Parathyroid adenoma (tissue), 2 donors: ENCODE measurements around the gene FHIP1A.

ENCODE experiments used
- H2AFZ ChIP-seq: fragments of 300-600 bp; sonication (generic); one replicate; pipeline ENCODE4 v1.7.0; 2017; ENCODE audit warnings: antibody characterized with exemption, mild to moderate bottlenecking
- H3K27ac ChIP-seq: fragments of 300-600 bp; sonication (generic); one replicate; pipeline ENCODE4 v1.7.0; 2017
- H3K27me3 ChIP-seq: fragments of 300-600 bp; sonication (generic); one replicate; pipeline ENCODE4 v1.7.0; 2017; ENCODE audit warnings: low read length; ENCODE audit not compliant: control insufficient read depth, insufficient read depth
- H3K36me3 ChIP-seq: fragments of 300-600 bp; sonication (generic); one replicate; pipeline ENCODE4 v1.7.0; 2017; ENCODE audit warnings: low read length; ENCODE audit not compliant: control insufficient read depth, insufficient read depth
- H3K4me1 ChIP-seq: fragments of 300-600 bp; sonication (generic); one replicate; pipeline ENCODE4 v1.7.0; 2017; ENCODE audit warnings: control low read depth
- H3K4me2 ChIP-seq: fragments of 300-600 bp; sonication (generic); one replicate; pipeline ENCODE4 v1.7.0; 2017; ENCODE audit warnings: low read length
- H3K4me3 ChIP-seq: fragments of 300-600 bp; sonication (generic); one replicate; pipeline ENCODE4 v1.7.0; 2017; ENCODE audit warnings: low read depth, low read length
- H3K79me2 ChIP-seq: fragments of 300-600 bp; sonication (generic); one replicate; pipeline ENCODE4 v1.7.0; 2017; ENCODE audit warnings: control low read depth
- H3K9ac ChIP-seq: fragments of 300-600 bp; sonication (generic); one replicate; pipeline ENCODE4 v1.7.0; 2017; ENCODE audit warnings: mild to moderate bottlenecking
- H3K9me3 ChIP-seq: fragments of 300-600 bp; sonication (generic); one replicate; pipeline ENCODE4 v1.7.0; 2017; ENCODE audit warnings: low read length; ENCODE audit not compliant: control insufficient read depth
- TF ChIP-seq, protein P1 (sequence below): fragments of 300-600 bp; sonication (generic); IDR thresholded peaks from one replicate; pipeline ENCODE4 v1.7.0; 2017; ENCODE audit warnings: antibody characterized with exemption, mild to moderate bottlenecking
- donor health status: primary hyperparathyroidism.

Gene FHIP1A

DNA sequence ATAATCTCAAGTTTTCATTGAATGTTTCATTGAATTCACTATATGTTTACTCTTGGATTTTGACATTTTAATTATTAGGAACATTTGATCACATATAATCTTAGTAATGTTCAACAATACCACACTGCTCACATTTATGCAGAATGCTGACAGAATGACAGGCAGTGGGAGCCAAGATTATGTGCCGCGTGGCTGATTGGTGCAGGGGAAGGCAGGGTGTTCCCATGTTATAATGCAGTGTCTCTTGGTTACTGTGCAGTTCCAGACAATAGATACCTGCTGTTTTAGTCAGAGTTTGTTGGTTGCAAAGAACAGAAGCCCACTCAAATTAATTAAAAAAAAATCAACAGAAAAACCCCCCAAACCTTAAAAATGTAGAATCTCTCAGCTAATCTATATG, 33.0 kb downstream of the FHIP1A start:
- Histone ChIP-seq H3K27me3 (no peaks in the 10 kb centered on the region), H3K79me2 (no peaks in the 10 kb centered on the region), H3K9ac (no peak overlapping the region), H3K9me3 (no peaks in the 10 kb centered on the region), H2AFZ (no peak overlapping the region), H3K36me3 (no peaks in the 10 kb centered on the region), H3K27ac (no peak overlapping the region), H3K4me2 (no peak overlapping the region), H3K4me1 (no peaks in the 10 kb centered on the region), H3K4me3 (no peak overlapping the region)
- TF ChIP-seq, protein P1, sequence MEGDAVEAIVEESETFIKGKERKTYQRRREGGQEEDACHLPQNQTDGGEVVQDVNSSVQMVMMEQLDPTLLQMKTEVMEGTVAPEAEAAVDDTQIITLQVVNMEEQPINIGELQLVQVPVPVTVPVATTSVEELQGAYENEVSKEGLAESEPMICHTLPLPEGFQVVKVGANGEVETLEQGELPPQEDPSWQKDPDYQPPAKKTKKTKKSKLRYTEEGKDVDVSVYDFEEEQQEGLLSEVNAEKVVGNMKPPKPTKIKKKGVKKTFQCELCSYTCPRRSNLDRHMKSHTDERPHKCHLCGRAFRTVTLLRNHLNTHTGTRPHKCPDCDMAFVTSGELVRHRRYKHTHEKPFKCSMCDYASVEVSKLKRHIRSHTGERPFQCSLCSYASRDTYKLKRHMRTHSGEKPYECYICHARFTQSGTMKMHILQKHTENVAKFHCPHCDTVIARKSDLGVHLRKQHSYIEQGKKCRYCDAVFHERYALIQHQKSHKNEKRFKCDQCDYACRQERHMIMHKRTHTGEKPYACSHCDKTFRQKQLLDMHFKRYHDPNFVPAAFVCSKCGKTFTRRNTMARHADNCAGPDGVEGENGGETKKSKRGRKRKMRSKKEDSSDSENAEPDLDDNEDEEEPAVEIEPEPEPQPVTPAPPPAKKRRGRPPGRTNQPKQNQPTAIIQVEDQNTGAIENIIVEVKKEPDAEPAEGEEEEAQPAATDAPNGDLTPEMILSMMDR = no peak

DNA sequence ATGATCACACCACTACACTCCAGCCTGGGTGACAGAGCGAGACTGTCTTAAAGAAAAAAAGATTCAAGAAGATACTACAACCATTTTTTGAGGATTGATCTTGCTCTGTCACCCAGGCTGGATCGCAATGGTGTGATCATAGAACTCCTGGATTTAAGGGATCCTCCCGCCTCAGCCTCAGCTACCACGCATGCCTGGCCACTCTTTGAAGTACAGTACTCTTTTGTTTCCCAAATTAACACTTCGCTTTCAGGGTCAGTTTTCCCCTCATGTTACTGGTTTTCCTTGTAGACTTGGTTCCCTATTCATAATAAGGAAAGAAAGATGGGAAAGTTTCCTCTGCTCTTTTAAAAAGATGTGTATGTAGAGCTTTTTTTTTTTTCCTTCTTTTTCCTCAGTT, 34.3 kb downstream of the FHIP1A start:
- no peak overlapping the region for H3K9ac ChIP-seq
- H3K27me3 ChIP-seq = no peaks in the 10 kb centered on the region
- TF ChIP-seq, protein P1 = no peak
- H3K36me3 ChIP-seq = no peaks in the 10 kb centered on the region
- H2AFZ ChIP-seq = no peak overlapping the region
- no peaks in the 10 kb centered on the region for H3K79me2 ChIP-seq
- no peaks in the 10 kb centered on the region for H3K4me1 ChIP-seq
- no peaks in the 10 kb centered on the region for H3K9me3 ChIP-seq
- H3K27ac ChIP-seq = no peak overlapping the region
- H3K4me2 ChIP-seq = no peak overlapping the region
- no peak overlapping the region for H3K4me3 ChIP-seq

DNA sequence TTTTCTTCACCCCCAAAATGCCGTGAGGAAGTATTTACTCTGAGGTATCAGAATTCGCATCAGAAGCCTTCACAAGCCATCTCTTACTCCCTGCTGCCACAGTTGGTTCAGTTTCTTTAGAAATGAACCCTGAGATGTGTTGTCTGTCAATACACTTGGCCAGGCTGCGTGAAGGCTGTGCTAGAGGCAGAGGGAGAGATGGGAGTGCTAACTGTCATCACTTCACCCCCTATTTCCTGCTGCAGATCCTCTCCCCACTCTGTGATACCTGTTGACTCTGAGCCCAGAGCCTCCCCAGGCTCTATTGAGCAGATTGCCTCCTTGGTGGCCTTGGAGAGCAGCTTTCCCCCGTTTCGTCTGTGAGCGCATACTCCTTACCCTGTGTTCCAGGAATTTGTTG, 34.8 kb downstream of the FHIP1A start:
- no peaks in the 10 kb centered on the region for H3K79me2 ChIP-seq
- no peak overlapping the region for H3K4me2 ChIP-seq
- no peaks in the 10 kb centered on the region for H3K4me1 ChIP-seq
- H3K27ac ChIP-seq = no peak overlapping the region
- no peaks in the 10 kb centered on the region for H3K36me3 ChIP-seq
- H3K27me3 ChIP-seq = no peaks in the 10 kb centered on the region
- no peak overlapping the region for H3K4me3 ChIP-seq
- H3K9me3 ChIP-seq = no peaks in the 10 kb centered on the region
- no peak overlapping the region for H3K9ac ChIP-seq
- H2AFZ ChIP-seq = no peak overlapping the region
- TF ChIP-seq, protein P1 = no peak

DNA sequence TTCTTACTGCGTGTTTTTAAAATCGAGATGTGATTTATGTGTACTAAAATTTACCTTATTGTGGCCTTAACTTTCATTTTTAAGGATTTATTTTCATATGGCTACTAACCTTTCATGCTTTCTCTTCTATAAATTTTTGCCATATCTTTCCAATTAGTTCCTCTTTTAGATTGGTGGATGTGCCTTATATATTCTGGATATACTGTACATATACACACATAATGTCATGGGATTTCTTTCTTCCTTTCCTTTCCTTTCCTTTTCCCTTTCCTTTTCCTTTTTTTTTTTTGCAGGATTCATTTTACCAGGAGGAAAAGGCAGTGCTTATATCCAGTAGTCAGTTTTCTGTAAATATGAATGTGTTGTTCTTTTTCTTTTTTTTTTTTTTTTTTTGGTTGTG, 37.2 kb downstream of the FHIP1A start:
- Histone ChIP-seq H3K4me2 (no peak overlapping the region), H3K9me3 (no peaks in the 10 kb centered on the region), H3K4me3 (no peak overlapping the region), H3K36me3 (no peaks in the 10 kb centered on the region), H3K27me3 (no peaks in the 10 kb centered on the region), H3K27ac (no peak overlapping the region), H3K79me2 (no peaks in the 10 kb centered on the region), H2AFZ (no peak overlapping the region), H3K9ac (no peak overlapping the region), H3K4me1 (no peaks in the 10 kb centered on the region)
- TF ChIP-seq, protein P1 = no peak

DNA sequence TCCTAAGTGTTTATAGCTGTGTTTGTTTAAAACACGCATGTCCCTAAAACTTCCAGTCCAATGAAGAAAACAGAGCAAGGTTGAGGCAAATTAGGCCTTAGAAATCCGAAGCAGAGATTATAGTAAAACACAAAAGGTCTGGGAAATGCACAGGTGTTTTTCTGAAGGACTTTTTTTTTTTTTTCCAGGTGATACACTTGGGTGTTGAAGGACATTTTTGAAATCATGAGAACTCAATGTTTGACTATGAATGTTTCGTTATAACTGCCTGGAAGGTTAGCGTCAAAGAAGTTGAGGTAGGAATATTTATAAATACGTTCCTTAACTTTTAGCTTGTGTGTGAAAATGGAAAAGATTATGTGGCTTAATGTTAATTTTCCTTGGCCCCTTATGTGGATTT, 45.5 kb downstream of the FHIP1A start:
- H3K9ac ChIP-seq = no peak overlapping the region
- H3K4me2 ChIP-seq = no peak overlapping the region
- H3K36me3 ChIP-seq = no peaks in the 10 kb centered on the region
- no peak overlapping the region for H3K27ac ChIP-seq
- no peaks in the 10 kb centered on the region for H3K4me1 ChIP-seq
- no peak overlapping the region for H2AFZ ChIP-seq
- no peaks in the 10 kb centered on the region for H3K79me2 ChIP-seq
- no peak overlapping the region for H3K4me3 ChIP-seq
- no peaks in the 10 kb centered on the region for H3K27me3 ChIP-seq
- TF ChIP-seq, protein P1 = no peak
- no peaks in the 10 kb centered on the region for H3K9me3 ChIP-seq
